H1 (cell line): ENCODE data around the gene STAT3. TPM values are rescaled to one million over a fixed set of nuclear protein-coding genes. Genes with fewer than 3 reads are reported as not detected.

Source experiments
- CTCF ChIA-PET: fragments of 300-600 bp; sonication (Branson Sonifier 250); formaldehyde crosslinking; loops from one replicate; lab custom pipeline; 2021; ENCODE audit not compliant: partially characterized antibody; lab: Charles Lee
- POLR2A ChIA-PET: fragments of 300-600 bp; sonication (Branson Sonifier 250); formaldehyde crosslinking; loops from one replicate; lab custom pipeline; 2021; ENCODE audit warnings: inconsistent platforms; ENCODE audit not compliant: partially characterized antibody; lab: Charles Lee
- DNase-seq, 2 experiments: peaks; one replicate each; pipeline versions ENCODE4 v3.0.0 to v3.0.0-alpha.2; 2010 to 2022; ENCODE audit warnings: low spot score in 2 of 2, low read depth in 1 of 2, mixed read lengths in 1 of 2
- FAIRE-seq: peaks from 2 replicates; lab custom pipeline; 2011; peaks lifted over from hg19 to GRCh38; lab: Jason Lieb, UNC
- H2AFZ ChIP-seq: 2 replicates; pipeline ENCODE4 v1.8.1; 2012; ENCODE audit warnings: low read length, inconsistent platforms
- H2AK5ac ChIP-seq: 2 replicates; pipeline ENCODE4 v1.6.1; 2013; ENCODE audit warnings: low read depth, low read length
- H2BK120ac ChIP-seq: replicated peaks from 2 replicates; pipeline ENCODE3; 2013; ENCODE audit warnings: low read depth, low read length, inconsistent platforms
- H2BK12ac ChIP-seq: 2 replicates; pipeline ENCODE4 v1.6.1; 2013; ENCODE audit warnings: low read depth, low read length
- H2BK15ac ChIP-seq: 2 replicates; pipeline ENCODE4 v1.6.1; 2013; ENCODE audit warnings: low read length
- H2BK20ac ChIP-seq: 2 replicates; pipeline ENCODE4 v1.6.1; 2013; ENCODE audit warnings: low read length
- H2BK5ac ChIP-seq: 2 replicates; pipeline ENCODE4 v1.6.1; 2013; ENCODE audit warnings: low read depth, low read length
- H3K14ac ChIP-seq: 2 replicates; pipeline ENCODE4 v1.6.1; 2013; ENCODE audit warnings: inconsistent platforms; ENCODE audit not compliant: insufficient read length
- H3K18ac ChIP-seq: 2 replicates; pipeline ENCODE4 v1.6.1; 2013; ENCODE audit warnings: low read length; ENCODE audit errors: extremely low read depth
- H3K23ac ChIP-seq: 2 replicates; pipeline ENCODE4 v1.6.1; 2013; ENCODE audit warnings: inconsistent platforms; ENCODE audit not compliant: insufficient read length
- H3K23me2 ChIP-seq: 2 replicates; pipeline ENCODE4 v1.6.1; 2013; ENCODE audit warnings: low read depth, low read length
- H3K27ac ChIP-seq: 2 replicates; pipeline ENCODE4 v1.6.1; 2011; ENCODE audit warnings: low read depth, low read length, inconsistent platforms
- H3K27me3 ChIP-seq, 4 experiments: replicated peaks in 1 of 4; 1 replicate in 1 of 4; 2 replicates in 3 of 4; pipeline versions ENCODE4 v1.6.1 to v1.8.1; 2011 to 2013; ENCODE audit warnings: low read length in 3 of 4, mild to moderate bottlenecking in 3 of 4, inconsistent platforms in 2 of 4, mixed read lengths in 2 of 4, moderate library complexity in 1 of 4; ENCODE audit not compliant: control insufficient read depth in 3 of 4, insufficient read depth in 3 of 4; ENCODE audit errors: extremely low read depth in 1 of 4
- H3K36me3 ChIP-seq, 4 experiments: 2 replicates each; pipeline versions ENCODE4 v1.6.1 to v1.8.1; 2011 to 2013; ENCODE audit warnings: mild to moderate bottlenecking in 4 of 4, low read length in 3 of 4, moderate library complexity in 2 of 4, control low read depth in 1 of 4, inconsistent platforms in 1 of 4; ENCODE audit not compliant: insufficient read depth in 4 of 4, control insufficient read depth in 2 of 4
- H3K4ac ChIP-seq: replicated peaks from 2 replicates; pipeline ENCODE3; 2013; ENCODE audit warnings: low read length, low read depth, mixed read lengths, inconsistent platforms; ENCODE audit not compliant: insufficient read length
- H3K4me1 ChIP-seq, 4 experiments: replicated peaks in 1 of 4; 1 replicate in 1 of 4; 2 replicates in 3 of 4; pipeline versions ENCODE4 v1.6.1 to v1.8.1; 2011 to 2013; ENCODE audit warnings: low read length in 3 of 4, inconsistent platforms in 2 of 4, mixed read lengths in 1 of 4; ENCODE audit not compliant: insufficient read depth in 4 of 4, control insufficient read depth in 3 of 4
- H3K4me2 ChIP-seq, 2 experiments: 2 replicates each; pipeline versions ENCODE4 v1.6.1 to v1.8.1; 2011 to 2013; ENCODE audit warnings: low read depth in 2 of 2, low read length in 2 of 2, control low read depth in 1 of 2, inconsistent platforms in 1 of 2, mild to moderate bottlenecking in 1 of 2; ENCODE audit not compliant: insufficient read depth in 1 of 2
- H3K4me3 ChIP-seq, 4 experiments: fragments of 200-600, 300-600 bp in 1 of 4; sonication (generic), shearing (Covaris generic), sonication (Bioruptor Twin) in 1 of 4; 2 replicates each; pipeline versions ENCODE4 v1.5.1 to v1.8.1; 2011 to 2016; ENCODE audit warnings: low read length in 4 of 4, low read depth in 3 of 4, control low read depth in 2 of 4, inconsistent platforms in 2 of 4, mild to moderate bottlenecking in 2 of 4, mixed read lengths in 1 of 4, moderate library complexity in 1 of 4; ENCODE audit not compliant: insufficient read depth in 2 of 4; ENCODE audit errors: extremely low read depth in 1 of 4
- H3K56ac ChIP-seq: replicated peaks from 2 replicates; pipeline ENCODE3; 2013; ENCODE audit warnings: low read depth, mild to moderate bottlenecking, mixed read lengths, low read length, inconsistent platforms; ENCODE audit not compliant: insufficient read length
- H3K79me1 ChIP-seq: 2 replicates; pipeline ENCODE4 v1.6.1; 2013; ENCODE audit warnings: low read depth, low read length, control low read depth
- H3K79me2 ChIP-seq, 2 experiments: 2 replicates each; pipeline versions ENCODE4 v1.6.1 to v1.8.1; 2012 to 2013; ENCODE audit warnings: low read length in 2 of 2, mild to moderate bottlenecking in 2 of 2, inconsistent platforms in 1 of 2; ENCODE audit not compliant: insufficient read depth in 2 of 2, control insufficient read depth in 1 of 2
- H3K9ac ChIP-seq, 4 experiments: replicated peaks in 1 of 4; 1 replicate in 1 of 4; 2 replicates in 3 of 4; pipeline versions ENCODE4 v1.6.1 to v1.8.1; 2011 to 2013; ENCODE audit warnings: low read depth in 3 of 4, low read length in 3 of 4, control low read depth in 2 of 4, mild to moderate bottlenecking in 2 of 4, moderate library complexity in 2 of 4, inconsistent platforms in 1 of 4; ENCODE audit errors: extremely low read depth in 1 of 4
- H3K9me3 ChIP-seq, 2 experiments: 2 replicates each; pipeline versions ENCODE4 v1.6.1 to v1.8.1; 2012 to 2013; ENCODE audit warnings: mild to moderate bottlenecking in 2 of 2, moderate library complexity in 2 of 2, control low read depth in 1 of 2, inconsistent platforms in 1 of 2, low read depth in 1 of 2, low read length in 1 of 2, mixed read lengths in 1 of 2; ENCODE audit not compliant: insufficient read depth in 2 of 2
- H4K20me1 ChIP-seq, 2 experiments: replicated peaks in 1 of 2; 2 replicates each; pipeline versions ENCODE3 to v1.8.1; 2011 to 2013; ENCODE audit warnings: inconsistent platforms in 2 of 2, low read length in 2 of 2, mild to moderate bottlenecking in 1 of 2; ENCODE audit not compliant: insufficient read depth in 2 of 2, control insufficient read depth in 1 of 2
- H4K5ac ChIP-seq: 2 replicates; pipeline ENCODE4 v1.6.1; 2013; ENCODE audit warnings: low read length, low read depth, mixed read lengths, inconsistent platforms; ENCODE audit not compliant: insufficient read length
- H4K8ac ChIP-seq: 2 replicates; pipeline ENCODE4 v1.8.0; 2013; ENCODE audit warnings: mild to moderate bottlenecking, moderate library complexity, low read length, inconsistent platforms; ENCODE audit not compliant: insufficient read depth; ENCODE audit errors: extremely low read depth
- H4K91ac ChIP-seq: replicated peaks from 2 replicates; pipeline ENCODE3; 2013; ENCODE audit warnings: low read length, mixed read lengths, inconsistent platforms; ENCODE audit not compliant: insufficient read length
- ASH2L ChIP-seq: fragments of 200-600, 300-600 bp; sonication (generic); IDR thresholded peaks from one replicate; pipeline ENCODE4 v1.7.1; 2017; ENCODE audit warnings: low read length
- CBX8 ChIP-seq: fragments of 300-800, 300-1000 bp; sonication (generic); IDR thresholded peaks from 2 replicates; pipeline ENCODE4 v1.7.1; 2016; ENCODE audit warnings: low read depth, low read length, borderline replicate concordance
- CHD1 ChIP-seq: IDR thresholded peaks from 2 replicates; pipeline ENCODE4 v1.6.1; 2012; ENCODE audit warnings: low read depth, low read length, improper control_type of control experiment
- EZH2 ChIP-seq: fragments of 200-600 bp; sonication (generic); IDR thresholded peaks from 2 replicates; pipeline ENCODE4 v1.7.1; 2012; ENCODE audit warnings: low read depth, mild to moderate bottlenecking, moderate library complexity, low read length, inconsistent platforms; ENCODE audit not compliant: severe bottlenecking
- HDAC2 ChIP-seq, 2 experiments: fragments of 300-600 bp in 1 of 2; sonication (generic) in 1 of 2; IDR thresholded peaks; 2 replicates each; pipeline ENCODE4 v1.6.1; 2011 to 2012; ENCODE audit warnings: low read depth in 2 of 2, low read length in 2 of 2, mild to moderate bottlenecking in 2 of 2, moderate library complexity in 2 of 2, borderline replicate concordance in 1 of 2, inconsistent platforms in 1 of 2
- HDAC6 ChIP-seq: IDR thresholded peaks from one replicate; pipeline ENCODE4 v1.7.1; 2012; ENCODE audit warnings: low read depth, mild to moderate bottlenecking, inconsistent platforms, low read length, moderate library complexity
- JUND ChIP-seq: IDR thresholded peaks from 2 replicates; pipeline ENCODE4 v1.6.1; 2011; ENCODE audit warnings: mild to moderate bottlenecking, improper control_type of control experiment, low read length
- KDM5A ChIP-seq: fragments of 200-600 bp; IDR thresholded peaks from 2 replicates; pipeline ENCODE4 v1.7.1; 2012; ENCODE audit warnings: mild to moderate bottlenecking, low read length, inconsistent platforms, mixed read lengths
- POLR2A ChIP-seq, 2 experiments: IDR thresholded peaks; 1 replicate in 1 of 2; 2 replicates in 1 of 2; pipeline ENCODE4 v1.6.1; 2011; ENCODE audit warnings: low read depth in 2 of 2, low read length in 2 of 2, mild to moderate bottlenecking in 2 of 2; ENCODE audit errors: control extremely low read depth in 1 of 2
- SAP30 ChIP-seq: fragments of 300-600 bp; sonication (generic); IDR thresholded peaks from 2 replicates; pipeline ENCODE4 v1.7.1; 2012; ENCODE audit warnings: low read length, moderate library complexity, mild to moderate bottlenecking, inconsistent platforms; ENCODE audit not compliant: insufficient read depth, insufficient replicate concordance
- SRF ChIP-seq: IDR thresholded peaks from 2 replicates; pipeline ENCODE4 v1.6.1; 2011; ENCODE audit warnings: mild to moderate bottlenecking, low read depth, low read length, moderate library complexity
- WGBS, 2 experiments: shearing (Covaris generic) in 1 of 2; methylation state at CpG; one replicate each; pipeline versions ENCODE4 v1.1.6 to v1.1.7; 2013 to 2015; ENCODE audit warnings: low lambda C conversion rate in 2 of 2, mixed read lengths in 2 of 2, inconsistent platforms in 1 of 2, low coverage in 1 of 2, missing lambda C conversion rate in 1 of 2; ENCODE audit not compliant: insufficient replicate concordance in 2 of 2, insufficient coverage in 1 of 2, insufficient read length in 1 of 2; ENCODE audit errors: extremely low coverage in 1 of 2, missing lambda C conversion rate in 1 of 2; 5-methylcytosine and 5-hydroxymethylcytosine counted together
- polyA plus RNA-seq, 7 experiments: library from polyadenylated mRNA; depleted of rRNA in 3 of 7; stranded (reverse) in 5 of 7; unstranded in 2 of 7; fragments of >200 nt in 5 of 7; fragments of 200-250 nt in 2 of 7; gene quantifications; 1 replicate in 5 of 7; 2 replicates in 1 of 7; 4 replicates in 1 of 7; pipeline versions ENCODE4 v1.2.1 to v1.2.3, GENCODE V29; 2011 to 2013; ENCODE audit warnings: missing spikeins in 2 of 7, mixed read lengths in 2 of 7
- total RNA-seq: library from RNA; stranded (reverse); fragmentation: NEBNext Ultra II Directional; extraction: Animal tissue kit (Norgen Biotek cat#: 25700); gene quantifications from 2 replicates; pipeline ENCODE4 v1.2.1, GENCODE V29; 2021
- TF ChIP-seq, protein P1 (sequence below), 3 experiments: IDR thresholded peaks; 1 replicate in 2 of 3; 2 replicates in 1 of 3; pipeline versions ENCODE4 v1.5.1 to v1.6.1; 2011; ENCODE audit warnings: low read length in 3 of 3, mild to moderate bottlenecking in 3 of 3, inconsistent platforms in 2 of 3, low read depth in 1 of 3, moderate library complexity in 1 of 3; ENCODE audit not compliant: insufficient read depth in 1 of 3; ENCODE audit errors: control extremely low read depth in 1 of 3

The STAT3 gene
- total and polyA plus RNA-seq, 2 of the 8 experiments (the other 6 are each of a cell fraction or from before 2014, with no cell fraction given): 38.4 to 94.1 TPM

DNA sequence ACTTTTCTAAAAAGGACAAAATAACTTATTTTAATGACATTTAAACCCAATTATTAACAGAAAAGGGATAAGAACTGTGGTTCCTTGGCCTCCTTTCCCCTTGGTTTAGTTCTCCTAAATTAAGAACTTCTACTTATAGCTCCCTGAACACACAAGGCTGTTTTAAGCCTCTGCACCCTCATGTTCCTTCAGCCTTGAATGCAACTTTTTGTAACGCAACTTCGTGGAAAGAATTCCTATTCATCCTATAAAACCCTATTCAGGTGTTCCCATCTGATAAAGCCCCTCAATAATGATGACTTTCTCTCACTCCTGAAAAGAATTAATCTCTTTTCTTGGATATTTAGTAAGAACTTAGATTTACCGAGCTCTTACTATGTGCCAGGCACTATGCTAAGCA is 6.3 kb downstream of the STAT3 start:
- no peak overlapping the region for H3K9ac ChIP-seq
- CTCF ChIA-PET: no interaction called here
- FAIRE-seq (no peak), DNase-seq (no peak)
- 88% methylated on average over 3 of the region's 3 CpGs; no CpG with 5 or more reads in 1 of the 2 experiments for WGBS, 2 experiments
- no peak overlapping the region for H2BK12ac ChIP-seq
- POLR2A ChIA-PET: interaction anchor here (0.6 to 0.7 kb wide), 2 partner anchors 69 to 157 kb away, joined by 3 to 4 read pairs; no protein-coding TSS in a partner anchor
- H2BK5ac ChIP-seq: no peak overlapping the region
- no peak overlapping the region for H4K5ac ChIP-seq
- no peak overlapping the region for H3K23ac ChIP-seq
- peaks cover 3% of the 10 kb centered on the region; the same call in 1 of the 2 replicates for H3K79me1 ChIP-seq
- H4K20me1 ChIP-seq: peaks cover 2 to 15% of the 10 kb centered on the region in 2 experiments
- no peak overlapping the region for H3K14ac ChIP-seq
- no peak overlapping the region for H2BK120ac ChIP-seq
- no peak overlapping the region for H3K18ac ChIP-seq
- H3K27me3 ChIP-seq: no peaks in the 10 kb centered on the region
- H3K4ac ChIP-seq: no peak overlapping the region
- no peak overlapping the region for H2AFZ ChIP-seq
- no peak overlapping the region for H2BK15ac ChIP-seq
- no peaks in the 10 kb centered on the region for H3K36me3 ChIP-seq
- H3K4me3 ChIP-seq: no peak overlapping the region
- H3K23me2 ChIP-seq: no peaks in the 10 kb centered on the region; the same call in 1 of the 2 replicates
- no peak overlapping the region for H3K56ac ChIP-seq
- H4K8ac ChIP-seq: no peak overlapping the region
- peaks cover 0 to 11% (median 6%) of the 10 kb centered on the region in 4 experiments; a peak in 6 of 7 replicates for H3K4me1 ChIP-seq
- no peak overlapping the region for H3K27ac ChIP-seq
- no peaks in the 10 kb centered on the region for H3K9me3 ChIP-seq
- H3K4me2 ChIP-seq: no peak overlapping the region
- no peak overlapping the region for H2BK20ac ChIP-seq
- peaks cover 18 to 95% of the 10 kb centered on the region in 2 experiments for H3K79me2 ChIP-seq
- H4K91ac ChIP-seq: no peak overlapping the region
- no peak overlapping the region for H2AK5ac ChIP-seq
- no peak for TF ChIP-seq POLR2A (IDR thresholded peaks at IDR 0.05; ENCODE audit: control extremely low read depth in 1 of 2, low read depth in 2 of 2, low read length in 2 of 2)
- TF ChIP-seq SAP30: no peak
- TF ChIP-seq, protein P1, sequence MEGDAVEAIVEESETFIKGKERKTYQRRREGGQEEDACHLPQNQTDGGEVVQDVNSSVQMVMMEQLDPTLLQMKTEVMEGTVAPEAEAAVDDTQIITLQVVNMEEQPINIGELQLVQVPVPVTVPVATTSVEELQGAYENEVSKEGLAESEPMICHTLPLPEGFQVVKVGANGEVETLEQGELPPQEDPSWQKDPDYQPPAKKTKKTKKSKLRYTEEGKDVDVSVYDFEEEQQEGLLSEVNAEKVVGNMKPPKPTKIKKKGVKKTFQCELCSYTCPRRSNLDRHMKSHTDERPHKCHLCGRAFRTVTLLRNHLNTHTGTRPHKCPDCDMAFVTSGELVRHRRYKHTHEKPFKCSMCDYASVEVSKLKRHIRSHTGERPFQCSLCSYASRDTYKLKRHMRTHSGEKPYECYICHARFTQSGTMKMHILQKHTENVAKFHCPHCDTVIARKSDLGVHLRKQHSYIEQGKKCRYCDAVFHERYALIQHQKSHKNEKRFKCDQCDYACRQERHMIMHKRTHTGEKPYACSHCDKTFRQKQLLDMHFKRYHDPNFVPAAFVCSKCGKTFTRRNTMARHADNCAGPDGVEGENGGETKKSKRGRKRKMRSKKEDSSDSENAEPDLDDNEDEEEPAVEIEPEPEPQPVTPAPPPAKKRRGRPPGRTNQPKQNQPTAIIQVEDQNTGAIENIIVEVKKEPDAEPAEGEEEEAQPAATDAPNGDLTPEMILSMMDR (IDR thresholded peaks at IDR 0.05; ENCODE audit: control extremely low read depth in 1 of 3, insufficient read depth in 1 of 3, low read depth in 1 of 3, low read length in 3 of 3): no peak
- no peak for TF ChIP-seq SRF
- no peak for TF ChIP-seq CBX8
- TF ChIP-seq EZH2: no peak
- TF ChIP-seq HDAC2 (IDR thresholded peaks at IDR 0.05; ENCODE audit: borderline replicate concordance in 1 of 2, low read depth in 2 of 2, low read length in 2 of 2): no peak
- no peak for TF ChIP-seq ASH2L
- no peak for TF ChIP-seq CHD1
- no peak for TF ChIP-seq JUND
- TF ChIP-seq KDM5A: no peak
- no peak for TF ChIP-seq HDAC6
